Hepatocyte (in vitro differentiated cells): ENCODE data around the gene TPSG1.

Source experiments
- CTCF ChIP-seq: fragments of 200-600 bp; sonication (generic); IDR thresholded peaks from 2 replicates; pipeline ENCODE4 v1.5.1; 2016; ENCODE audit warnings: antibody characterized with exemption, mild to moderate bottlenecking; ENCODE audit not compliant: poor library complexity
- EZH2 ChIP-seq: fragments of 200-600 bp; sonication (generic); IDR thresholded peaks from 2 replicates; pipeline ENCODE4 v1.6.1; 2016; ENCODE audit warnings: antibody characterized with exemption, mild to moderate bottlenecking, borderline replicate concordance
- EZH2phosphoT487 ChIP-seq: fragments of 200-600 bp; sonication (generic); IDR thresholded peaks from one replicate; pipeline ENCODE4 v1.6.1; 2018; ENCODE audit warnings: antibody characterized with exemption, mild to moderate bottlenecking, low read depth, moderate library complexity; ENCODE audit not compliant: unreplicated experiment, severe bottlenecking

GRCh38 chr16:1215574-1216295 is 9.3 kb downstream of the TPSG1 start:
- TF ChIP-seq EZH2phosphoT487 (no peak), CTCF (no peak), EZH2 (no peak)
